ENCODE results near the gene CX3CL1. TPM values are rescaled to one million over a fixed set of nuclear protein-coding genes. Genes with fewer than 3 reads are reported as not detected.

CX3CL1 gene
- total and polyA plus RNA-seq, 2 donors (not counting 1 experiment from before 2014, with no cell fraction given): not detected

- TF ChIP-seq EZH2 (IDR thresholded peaks at IDR 0.05; ENCODE audit: borderline replicate concordance, insufficient read depth, low read depth, low read length, poor library complexity, severe bottlenecking): no peak
- TF ChIP-seq, protein P1, sequence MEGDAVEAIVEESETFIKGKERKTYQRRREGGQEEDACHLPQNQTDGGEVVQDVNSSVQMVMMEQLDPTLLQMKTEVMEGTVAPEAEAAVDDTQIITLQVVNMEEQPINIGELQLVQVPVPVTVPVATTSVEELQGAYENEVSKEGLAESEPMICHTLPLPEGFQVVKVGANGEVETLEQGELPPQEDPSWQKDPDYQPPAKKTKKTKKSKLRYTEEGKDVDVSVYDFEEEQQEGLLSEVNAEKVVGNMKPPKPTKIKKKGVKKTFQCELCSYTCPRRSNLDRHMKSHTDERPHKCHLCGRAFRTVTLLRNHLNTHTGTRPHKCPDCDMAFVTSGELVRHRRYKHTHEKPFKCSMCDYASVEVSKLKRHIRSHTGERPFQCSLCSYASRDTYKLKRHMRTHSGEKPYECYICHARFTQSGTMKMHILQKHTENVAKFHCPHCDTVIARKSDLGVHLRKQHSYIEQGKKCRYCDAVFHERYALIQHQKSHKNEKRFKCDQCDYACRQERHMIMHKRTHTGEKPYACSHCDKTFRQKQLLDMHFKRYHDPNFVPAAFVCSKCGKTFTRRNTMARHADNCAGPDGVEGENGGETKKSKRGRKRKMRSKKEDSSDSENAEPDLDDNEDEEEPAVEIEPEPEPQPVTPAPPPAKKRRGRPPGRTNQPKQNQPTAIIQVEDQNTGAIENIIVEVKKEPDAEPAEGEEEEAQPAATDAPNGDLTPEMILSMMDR (IDR thresholded peaks at IDR 0.05): no peak
- H3K36me3 ChIP-seq (replicated peaks in 1 of 2; ENCODE audit: control extremely low read depth in 1 of 2, control insufficient read depth in 1 of 2, extremely low read depth in 1 of 2, insufficient read depth in 2 of 2, low read length in 1 of 2): no peaks in the 10 kb centered on the region
Observed at GRCh38 chr16:57358086-57358420, 14.2 kb upstream of the CX3CL1 start.

GRCh38 chr16:57358527-57359095 is 13.7 kb upstream of the CX3CL1 start, which contains the start of gene CCL22:
Gene CCL22, plus strand, starts transcription at chr16:57358783. Its CDS starts 34 bp downstream, at chr16:57358817.
- no peak within 1 kb of the TSS for H2AFZ ChIP-seq (ENCODE audit: insufficient read depth, low read depth, low read length, poor library complexity, severe bottlenecking)
- no peak within 1 kb of the TSS for H3K27ac ChIP-seq (ENCODE audit: low read length in 2 of 2)
- CTCF ChIA-PET: no interaction called here
- no peaks in the 10 kb centered on the region for H4K20me1 ChIP-seq (ENCODE audit: control insufficient read depth, insufficient read depth, low read length, poor library complexity, severe bottlenecking)
- H3K27me3 Mint-ChIP-seq: no peaks in the 10 kb centered on the region
- H3K27me3 ChIP-seq (replicated peaks in 1 of 4; ENCODE audit: control extremely low read depth in 1 of 4, control insufficient read depth in 3 of 4, insufficient read depth in 4 of 4, low read length in 3 of 4): peaks cover 0 to 2% (median 0%) of the 10 kb centered on the region in 4 experiments
- TF ChIP-seq, protein P1 (IDR thresholded peaks at IDR 0.05): no peak
- no peak for TF ChIP-seq EZH2 (IDR thresholded peaks at IDR 0.05; ENCODE audit: borderline replicate concordance, insufficient read depth, low read depth, low read length, poor library complexity, severe bottlenecking)
- no peak within 1 kb of the TSS for H3K4me2 ChIP-seq (replicated peaks; ENCODE audit: low read depth, low read length, poor library complexity, severe bottlenecking)
- peak within 1 kb of the TSS; percentile 80 for H3K4me3 Mint-ChIP-seq
- H3K4me3 ChIP-seq (ENCODE audit: control extremely low read depth in 1 of 5, extremely low read depth in 1 of 5, insufficient read depth in 1 of 5, low read depth in 2 of 5, low read length in 4 of 5): no peak within 1 kb of the TSS
- intact Hi-C loops (cut with micrococcal nuclease): no loop called here
- no peaks in the 10 kb centered on the region for H3K79me2 ChIP-seq (ENCODE audit: control insufficient read depth, insufficient read depth, low read length)
- peaks cover 0 to under 1% (median 0%) of the 10 kb centered on the region in 3 donors for H3K9me3 ChIP-seq (ENCODE audit: control extremely low read depth in 1 of 3, control insufficient read depth in 2 of 3, insufficient read depth in 1 of 3, low read length in 2 of 3)
- WGBS (ENCODE audit: insufficient coverage): 57% methylated on average over 9 of the region's 9 CpGs
- DNase-seq (peak; percentile 57), ATAC-seq (ENCODE audit: low read depth) (peak; percentile 79)
- H3K36me3 ChIP-seq (replicated peaks in 1 of 2; ENCODE audit: control extremely low read depth in 1 of 2, control insufficient read depth in 1 of 2, extremely low read depth in 1 of 2, insufficient read depth in 2 of 2, low read length in 1 of 2): no peaks in the 10 kb centered on the region
- peaks cover 8 to 16% of the 10 kb centered on the region in 2 donors for H3K4me1 ChIP-seq (ENCODE audit: control insufficient read depth in 2 of 2, insufficient read depth in 2 of 2, low read length in 2 of 2)
- H3K9me3 Mint-ChIP-seq (ENCODE audit: insufficient read depth): no peaks in the 10 kb centered on the region
- peak within 1 kb of the TSS; percentile 82 for H3K27ac Mint-ChIP-seq
- H3K9ac ChIP-seq (ENCODE audit: low read length): no peak within 1 kb of the TSS
- POLR2A ChIA-PET: no interaction called here
- peaks cover 22% of the 10 kb centered on the region for H3K4me1 Mint-ChIP-seq

More at GRCh38 chr16:57358086-57358420, 14.2 kb upstream of the CX3CL1 start:
- intact Hi-C loops (cut with micrococcal nuclease): no loop called here
- Histone ChIP-seq H3K4me1 (ENCODE audit: control insufficient read depth in 2 of 2, insufficient read depth in 2 of 2, low read length in 2 of 2) (peaks cover 8 to 16% of the 10 kb centered on the region in 2 donors), H3K27ac (ENCODE audit: low read length in 2 of 2) (no peak overlapping the region), H3K9me3 (ENCODE audit: control extremely low read depth in 1 of 3, control insufficient read depth in 2 of 3, insufficient read depth in 1 of 3, low read length in 2 of 3) (no peaks in the 10 kb centered on the region), H2AFZ (ENCODE audit: insufficient read depth, low read depth, low read length, poor library complexity, severe bottlenecking) (no peak overlapping the region), H4K20me1 (ENCODE audit: control insufficient read depth, insufficient read depth, low read length, poor library complexity, severe bottlenecking) (no peaks in the 10 kb centered on the region), H3K4me2 (replicated peaks; ENCODE audit: low read depth, low read length, poor library complexity, severe bottlenecking) (no peak overlapping the region), H3K4me3 (ENCODE audit: control extremely low read depth in 1 of 5, extremely low read depth in 1 of 5, insufficient read depth in 1 of 5, low read depth in 2 of 5, low read length in 4 of 5) (no peak overlapping the region), H3K27me3 (replicated peaks in 1 of 4; ENCODE audit: control extremely low read depth in 1 of 4, control insufficient read depth in 3 of 4, insufficient read depth in 4 of 4, low read length in 3 of 4) (no peaks in the 10 kb centered on the region), H3K9ac (ENCODE audit: low read length) (no peak overlapping the region), H3K79me2 (ENCODE audit: control insufficient read depth, insufficient read depth, low read length) (no peaks in the 10 kb centered on the region)
- ATAC-seq (ENCODE audit: low read depth): peak; percentile 13
- no peaks in the 10 kb centered on the region for H3K27me3 Mint-ChIP-seq
- no peak for DNase-seq
- peaks cover 22% of the 10 kb centered on the region for H3K4me1 Mint-ChIP-seq
- POLR2A ChIA-PET: no interaction called here
- H3K27ac Mint-ChIP-seq: peak overlapping the region; percentile 82
- 83% methylated on average over 6 of the region's 7 CpGs for WGBS (ENCODE audit: insufficient coverage)
- no peaks in the 10 kb centered on the region for H3K9me3 Mint-ChIP-seq (ENCODE audit: insufficient read depth)
- CTCF ChIA-PET: interaction anchor here (1.5 kb wide), 1 partner anchor 60 kb away, joined by 6 read pairs; no protein-coding TSS in a partner anchor
- peak overlapping the region; percentile 30 for H3K4me3 Mint-ChIP-seq

Data from B cell (primary cell).